Thymus (tissue), 14 donors: ENCODE results near the gene SRSF7. TPM values are rescaled to one million over a fixed set of nuclear protein-coding genes. Genes with fewer than 3 reads are reported as not detected.
"Not testable (repeated sequence)": the region's sequence is repeated elsewhere in the genome, so short reads cannot be mapped to it uniquely, and the experiment has no call there.

Experiments
- DNase-seq, 9 donors: peaks; one replicate each; pipeline ENCODE4 v3.0.0-alpha.2; 2013; ENCODE audit warnings: low spot score in 9 of 9, low read depth in 6 of 9, missing footprints in 1 of 9
- H3K27ac ChIP-seq, 2 donors: one replicate each; pipeline ENCODE4 v1.5.1; 2013; ENCODE audit warnings: control low read depth in 1 of 2, low read depth in 1 of 2, low read length in 1 of 2, mild to moderate bottlenecking in 1 of 2, moderate library complexity in 1 of 2
- H3K27me3 ChIP-seq, 2 donors: one replicate each; pipeline ENCODE4 v1.5.1; 2013; ENCODE audit warnings: low read length in 1 of 2; ENCODE audit not compliant: control insufficient read depth in 2 of 2, insufficient read depth in 1 of 2
- H3K36me3 ChIP-seq, 2 donors: one replicate each; pipeline ENCODE4 v1.5.1; 2013; ENCODE audit warnings: low read length in 1 of 2, mild to moderate bottlenecking in 1 of 2, moderate library complexity in 1 of 2; ENCODE audit not compliant: control insufficient read depth in 2 of 2, insufficient read depth in 2 of 2
- H3K4me1 ChIP-seq, 2 donors: one replicate each; pipeline ENCODE4 v1.5.1; 2013; ENCODE audit warnings: low read length in 2 of 2; ENCODE audit not compliant: control insufficient read depth in 2 of 2, insufficient read depth in 2 of 2
- H3K4me3 ChIP-seq, 2 donors: one replicate each; pipeline ENCODE4 v1.5.1; 2013; ENCODE audit warnings: low read length in 2 of 2, control low read depth in 1 of 2, mild to moderate bottlenecking in 1 of 2
- H3K9me3 ChIP-seq, 2 donors: one replicate each; pipeline ENCODE4 v1.5.1; 2013; ENCODE audit warnings: low read length in 1 of 2, mild to moderate bottlenecking in 1 of 2; ENCODE audit not compliant: control insufficient read depth in 2 of 2, insufficient read depth in 1 of 2
- WGBS: extraction: QIAGEN DNeasy Blood & Tissue Kit; methylation state at CpG from one replicate; pipeline ENCODE4 v1.1.7; 2013; 5-methylcytosine and 5-hydroxymethylcytosine counted together
- long read RNA-seq, 10 donors: transcript quantifications; one replicate each; lab custom pipeline, GENCODE V29; 2026
- polyA plus RNA-seq: library from polyadenylated mRNA; stranded (reverse); fragments of 200-250 nt; gene quantifications from one replicate; pipeline ENCODE4 v1.2.3, GENCODE V29; 2013
- total RNA-seq: library from RNA; stranded (reverse); fragments of 120-200 nt; gene quantifications from one replicate; pipeline ENCODE4 v1.2.4, GENCODE V29; 2013
- donor health status: healthy.

SRSF7 gene
- total RNA-seq: 204 TPM
- polyA plus RNA-seq: 244 TPM
- long read RNA-seq, donor 1, transcript SRSF7-201 (8 exons, 2,489 nt): major isoform, 9 of 13 reads
- long read RNA-seq, donor 1, partial matches to known transcripts: 0 of 13 reads
- long read RNA-seq, donor 1, other reads (novel, unspliced or antisense): 0 of 13 reads
- long read RNA-seq, donor 2, transcript SRSF7-201 (8 exons, 2,489 nt): major isoform, 98 of 256 reads
- long read RNA-seq, donor 2, transcript SRSF7-208 (7 exons, 1,903 nt): minor isoform, 22 of 256 reads
- long read RNA-seq, donor 2, transcript SRSF7-202 (8 exons, 1,050 nt): minor isoform, 10 of 256 reads
- long read RNA-seq, donor 2, transcript SRSF7-209 (7 exons, 2,453 nt): minor isoform, 12 of 256 reads
- long read RNA-seq, donor 2, partial matches to known transcripts: 106 of 256 reads
- long read RNA-seq, donor 2, other reads (novel, unspliced or antisense): 0 of 256 reads
- long read RNA-seq, donor 3, transcript SRSF7-201 (8 exons, 2,489 nt): major isoform, 116 of 280 reads
- long read RNA-seq, donor 3, transcript SRSF7-204 (9 exons, 2,857 nt): minor isoform, 12 of 280 reads
- long read RNA-seq, donor 3, transcript SRSF7-208 (7 exons, 1,903 nt): minor isoform, 29 of 280 reads
- long read RNA-seq, donor 3, transcript SRSF7-209 (7 exons, 2,453 nt): minor isoform, 20 of 280 reads
- long read RNA-seq, donor 3, partial matches to known transcripts: 81 of 280 reads
- long read RNA-seq, donor 3, other reads (novel, unspliced or antisense): 5 of 280 reads
- long read RNA-seq, donor 4, transcript SRSF7-209 (7 exons, 2,453 nt): minor isoform, 5 of 105 reads
- long read RNA-seq, donor 4, transcript SRSF7-208 (7 exons, 1,903 nt): minor isoform, 11 of 105 reads
- long read RNA-seq, donor 4, transcript SRSF7-201 (8 exons, 2,489 nt): major isoform, 41 of 105 reads
- long read RNA-seq, donor 4, partial matches to known transcripts: 44 of 105 reads
- long read RNA-seq, donor 4, other reads (novel, unspliced or antisense): 0 of 105 reads
- long read RNA-seq, donor 5, transcript SRSF7-208 (7 exons, 1,903 nt): minor isoform, 18 of 270 reads
- long read RNA-seq, donor 5, transcript SRSF7-201 (8 exons, 2,489 nt): major isoform, 114 of 270 reads
- long read RNA-seq, donor 5, transcript SRSF7-209 (7 exons, 2,453 nt): minor isoform, 16 of 270 reads
- long read RNA-seq, donor 5, transcript SRSF7-202 (8 exons, 1,050 nt): minor isoform, 9 of 270 reads
- long read RNA-seq, donor 5, partial matches to known transcripts: 98 of 270 reads
- long read RNA-seq, donor 5, other reads (novel, unspliced or antisense): 0 of 270 reads
- long read RNA-seq, donor 6, transcript SRSF7-209 (7 exons, 2,453 nt): minor isoform, 10 of 98 reads
- long read RNA-seq, donor 6, transcript SRSF7-201 (8 exons, 2,489 nt): major isoform, 54 of 98 reads
- long read RNA-seq, donor 6, transcript SRSF7-208 (7 exons, 1,903 nt): minor isoform, 10 of 98 reads
- long read RNA-seq, donor 6, partial matches to known transcripts: 19 of 98 reads
- long read RNA-seq, donor 6, other reads (novel, unspliced or antisense): 0 of 98 reads
- long read RNA-seq, donor 7, transcript SRSF7-204 (9 exons, 2,857 nt): minor isoform, 6 of 162 reads
- long read RNA-seq, donor 7, transcript SRSF7-201 (8 exons, 2,489 nt): major isoform, 78 of 162 reads
- long read RNA-seq, donor 7, transcript SRSF7-209 (7 exons, 2,453 nt): minor isoform, 17 of 162 reads
- long read RNA-seq, donor 7, transcript SRSF7-208 (7 exons, 1,903 nt): minor isoform, 18 of 162 reads
- long read RNA-seq, donor 7, partial matches to known transcripts: 30 of 162 reads
- long read RNA-seq, donor 7, other reads (novel, unspliced or antisense): 6 of 162 reads
- long read RNA-seq, donor 8, transcript SRSF7-201 (8 exons, 2,489 nt): major isoform, 30 of 45 reads
- long read RNA-seq, donor 8, partial matches to known transcripts: 7 of 45 reads
- long read RNA-seq, donor 8, other reads (novel, unspliced or antisense): 0 of 45 reads
- long read RNA-seq, donor 9, transcript SRSF7-209 (7 exons, 2,453 nt): minor isoform, 8 of 107 reads
- long read RNA-seq, donor 9, transcript SRSF7-201 (8 exons, 2,489 nt): major isoform, 50 of 107 reads
- long read RNA-seq, donor 9, transcript SRSF7-208 (7 exons, 1,903 nt): minor isoform, 10 of 107 reads
- long read RNA-seq, donor 9, partial matches to known transcripts: 31 of 107 reads
- long read RNA-seq, donor 9, other reads (novel, unspliced or antisense): 0 of 107 reads
- long read RNA-seq, donor 10, transcript SRSF7-201 (8 exons, 2,489 nt): major isoform, 39 of 65 reads
- long read RNA-seq, donor 10, partial matches to known transcripts: 10 of 65 reads
- long read RNA-seq, donor 10, other reads (novel, unspliced or antisense): 0 of 65 reads

DNA sequence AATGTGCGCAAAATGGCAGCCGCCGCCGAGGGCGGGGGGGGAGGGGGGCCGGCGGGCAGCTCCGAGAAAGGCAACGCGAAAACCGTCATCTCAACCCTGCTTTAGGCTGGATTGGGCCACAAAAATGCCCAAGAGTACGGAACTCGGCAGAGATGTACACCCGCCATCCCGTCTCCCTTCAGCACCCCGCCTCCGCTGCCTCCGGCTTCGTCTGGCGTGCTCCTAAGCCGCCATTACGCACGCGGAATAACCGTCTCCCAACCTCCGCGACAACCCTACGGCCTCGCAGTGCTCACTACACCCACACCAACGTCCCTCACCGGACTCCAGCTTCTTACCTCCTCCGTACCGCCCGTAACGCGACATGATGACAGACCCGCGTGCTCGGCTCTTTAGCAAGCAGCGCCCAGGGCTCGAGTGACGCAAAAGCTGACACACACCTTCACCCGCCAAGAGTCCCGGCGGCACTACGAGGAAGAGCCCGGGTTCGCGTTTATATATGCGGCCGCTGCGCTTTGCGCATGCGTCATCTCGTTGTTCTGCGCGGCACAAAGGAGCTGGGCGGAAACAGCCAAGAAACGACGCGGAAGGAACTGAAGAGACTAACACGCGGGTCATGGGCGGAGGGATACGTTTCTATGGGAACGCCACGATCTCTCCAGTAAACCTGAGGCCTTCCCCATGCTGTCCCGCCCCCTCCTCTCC lies at the start of gene SRSF7:
Gene SRSF7, minus strand, starts transcription at position 471 of the 705 bp plus-strand sequence. Its CDS starts 105 bp downstream, at position 366.
- Histone ChIP-seq H3K27me3 (no peaks in the 10 kb centered on the region), H3K4me1 (peaks cover 22 to 33% of the 10 kb centered on the region in 2 donors), H3K9me3 (no peaks in the 10 kb centered on the region), H3K36me3 (peaks cover 25 to 37% of the 10 kb centered on the region in 2 donors), H3K27ac (peak within 1 kb of the TSS; percentile 98 to 100), H3K4me3 (peak within 1 kb of the TSS; percentile 88 to 98)
- under 1% methylated on average over 68 of the region's 68 CpGs for WGBS
- DNase-seq: peak; percentile 98 to 100 (median 99)

DNA sequence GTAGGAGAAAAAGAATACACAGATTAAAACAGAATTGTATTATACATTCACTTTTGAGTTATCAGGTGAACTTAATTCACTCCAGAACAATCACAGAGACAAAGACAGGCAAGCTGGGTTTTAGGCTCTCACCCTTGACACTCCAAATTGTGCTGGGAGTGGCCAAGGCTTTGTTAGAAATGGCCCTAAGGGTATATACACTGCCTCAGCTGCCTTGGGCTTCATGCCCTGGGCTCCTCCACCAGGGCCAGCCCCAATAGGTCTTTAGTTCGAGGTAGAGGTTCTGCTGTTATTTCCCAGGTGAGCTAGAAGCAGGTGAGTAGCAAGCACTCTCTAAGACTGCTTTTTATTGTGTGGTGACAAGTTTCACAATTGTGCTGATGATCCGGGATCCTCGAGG lies 46.8 kb upstream of the SRSF7 start:
- peaks cover 10 to 15% of the 10 kb centered on the region in 2 donors for H3K36me3 ChIP-seq
- DNase-seq: no peak
- no peaks in the 10 kb centered on the region for H3K27me3 ChIP-seq
- WGBS: 95% methylated on average over 3 of the region's 3 CpGs
- no peak overlapping the region for H3K27ac ChIP-seq
- no peak overlapping the region for H3K4me3 ChIP-seq
- no peaks in the 10 kb centered on the region for H3K4me1 ChIP-seq
- no peaks in the 10 kb centered on the region for H3K9me3 ChIP-seq

DNA sequence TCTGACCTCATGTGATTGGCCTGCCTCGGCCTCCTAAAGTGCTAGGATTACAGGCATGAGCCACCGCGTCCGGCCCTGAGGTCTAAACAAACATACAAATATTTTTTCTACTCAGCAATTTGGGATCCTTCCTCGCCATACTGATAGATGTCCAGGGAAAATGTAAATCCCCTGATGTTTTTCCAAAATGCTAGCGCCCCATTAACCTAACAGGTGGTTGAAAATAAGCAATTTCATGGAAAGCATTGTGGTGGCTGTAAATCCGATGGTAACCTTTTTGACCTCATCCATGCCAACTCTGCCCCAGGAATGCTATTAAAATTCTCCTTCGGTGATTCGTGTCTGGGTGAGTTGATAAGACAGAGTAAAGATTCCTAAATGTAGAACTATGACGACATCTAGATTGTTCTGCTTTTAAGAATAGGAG lies 46.1 kb upstream of the SRSF7 start:
- no peak for DNase-seq
- H3K27me3 ChIP-seq: no peaks in the 10 kb centered on the region
- no peaks in the 10 kb centered on the region for H3K4me1 ChIP-seq
- peaks cover 6 to 9% of the 10 kb centered on the region in 2 donors for H3K36me3 ChIP-seq
- no peak overlapping the region for H3K4me3 ChIP-seq
- WGBS: 98% methylated on average over 10 of the region's 10 CpGs
- no peak overlapping the region for H3K27ac ChIP-seq
- H3K9me3 ChIP-seq: no peaks in the 10 kb centered on the region

DNA sequence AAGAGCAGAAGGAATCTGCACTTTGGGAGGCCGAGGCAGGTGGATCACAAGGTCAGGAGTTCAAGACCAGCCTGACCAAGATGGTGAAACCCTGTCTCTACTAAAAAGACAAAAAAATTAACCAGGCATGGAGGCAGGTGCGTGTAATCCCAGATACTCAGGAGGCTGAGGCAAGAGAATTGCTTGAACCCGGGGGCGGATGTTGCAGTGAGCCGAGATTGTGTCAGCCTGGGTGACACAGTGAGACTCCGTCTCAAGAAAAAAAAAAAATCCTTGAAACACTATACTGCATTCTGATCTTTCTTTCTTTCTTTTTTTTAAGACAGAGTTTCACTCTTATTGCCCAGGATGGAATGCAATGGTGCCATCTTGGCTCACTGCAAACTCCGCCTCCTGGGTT lies 43.9 kb upstream of the SRSF7 start:
- H3K4me3 ChIP-seq, H3K4me1 ChIP-seq, H3K36me3 ChIP-seq, H3K27ac ChIP-seq, DNase-seq, H3K27me3 ChIP-seq, H3K9me3 ChIP-seq: not testable (repeated sequence)
- 96% methylated on average over 7 of the region's 7 CpGs for WGBS

DNA sequence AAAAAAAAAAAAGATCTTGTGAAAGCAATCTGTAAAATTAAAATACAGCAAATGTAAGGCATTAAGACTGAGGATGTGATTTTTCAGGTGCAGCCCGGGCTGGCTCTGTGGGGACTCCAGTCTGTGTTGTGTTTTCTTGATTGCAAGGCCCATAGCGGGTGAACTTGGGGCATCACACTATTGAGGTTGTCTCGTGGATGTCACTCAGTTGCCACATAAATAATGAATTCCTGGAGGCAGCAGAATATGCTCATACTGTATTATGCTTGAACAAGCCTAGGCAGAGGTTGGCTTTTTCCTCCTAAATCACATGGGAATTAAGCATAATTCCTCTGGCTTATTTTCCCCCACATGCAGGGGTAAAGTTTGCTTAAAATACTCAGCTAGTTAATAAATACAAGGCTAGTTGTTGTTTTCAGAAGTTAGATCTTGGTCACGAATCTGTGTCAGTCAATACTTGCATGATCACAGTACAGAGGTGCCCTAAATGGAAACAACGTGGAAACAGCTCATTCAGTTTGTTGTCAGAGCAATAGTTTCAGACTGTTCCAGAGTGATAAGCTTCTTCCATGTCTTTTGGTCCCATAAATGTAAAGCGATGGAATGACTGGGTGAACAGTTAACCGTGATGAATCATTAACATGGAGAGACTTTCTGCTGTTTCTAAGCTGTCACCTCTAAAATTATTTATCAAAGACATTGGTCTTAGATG lies 43.2 kb upstream of the SRSF7 start:
- no peak overlapping the region for H3K4me3 ChIP-seq
- no peak for DNase-seq
- H3K27ac ChIP-seq: no peak overlapping the region
- WGBS: 97% methylated on average over 7 of the region's 7 CpGs
- H3K4me1 ChIP-seq: no peaks in the 10 kb centered on the region
- peaks cover 4 to 6% of the 10 kb centered on the region in 2 donors for H3K36me3 ChIP-seq
- H3K27me3 ChIP-seq: no peaks in the 10 kb centered on the region
- H3K9me3 ChIP-seq: no peaks in the 10 kb centered on the region

DNA sequence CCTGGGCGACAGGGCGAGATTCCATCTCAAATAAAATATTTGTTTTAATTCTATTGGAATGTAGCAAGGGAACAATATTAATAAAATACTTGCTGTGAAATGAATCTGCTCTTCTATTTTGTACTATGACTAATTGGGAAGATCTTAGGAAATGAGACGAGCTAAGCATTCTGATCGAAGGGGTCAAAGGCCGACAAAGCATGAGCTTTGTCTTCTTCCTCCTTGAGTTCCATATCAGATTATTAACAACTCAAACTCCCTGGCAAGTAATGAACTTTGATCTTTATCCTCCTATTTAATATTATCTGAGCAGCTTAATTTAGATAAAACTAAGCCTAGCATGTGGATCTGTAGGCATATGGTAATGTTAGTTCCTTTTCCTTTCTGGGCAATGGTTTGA lies 42.4 kb upstream of the SRSF7 start:
- 96% methylated on average over 5 of the region's 5 CpGs for WGBS
- Histone ChIP-seq H3K27me3 (no peaks in the 10 kb centered on the region), H3K27ac (no peak overlapping the region), H3K4me1 (no peaks in the 10 kb centered on the region), H3K36me3 (peaks cover 4 to 6% of the 10 kb centered on the region in 2 donors), H3K4me3 (no peak overlapping the region), H3K9me3 (no peaks in the 10 kb centered on the region)
- no peak for DNase-seq

DNA sequence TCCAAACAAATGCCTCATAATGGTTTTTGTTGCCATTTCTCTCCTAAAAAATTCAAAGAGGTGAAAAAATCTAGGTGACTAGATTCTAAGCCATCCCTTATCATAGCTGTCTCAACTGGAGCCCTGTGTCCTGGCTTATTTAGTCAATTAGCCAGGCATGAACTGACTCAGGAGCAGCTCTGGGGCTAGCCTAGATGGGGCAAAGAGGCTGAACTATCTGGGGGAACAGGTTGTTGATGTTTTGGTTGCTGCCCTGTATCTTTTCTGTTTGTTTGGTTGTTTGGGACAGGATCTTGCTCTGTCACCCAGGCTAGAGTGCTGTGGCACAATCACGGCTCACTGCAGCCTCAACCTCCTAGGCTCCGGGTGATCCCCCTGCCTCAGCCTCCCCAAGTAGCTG lies 41.6 kb upstream of the SRSF7 start:
- H3K4me3 ChIP-seq: no peak overlapping the region
- no peaks in the 10 kb centered on the region for H3K36me3 ChIP-seq
- no peak overlapping the region for H3K27ac ChIP-seq
- WGBS: 50% methylated on average over 2 of the region's 2 CpGs
- no peaks in the 10 kb centered on the region for H3K4me1 ChIP-seq
- DNase-seq: no peak
- H3K9me3 ChIP-seq: no peaks in the 10 kb centered on the region
- H3K27me3 ChIP-seq: no peaks in the 10 kb centered on the region
